ENCODE data around the gene ARL8B. TPM values are rescaled to one million over a fixed set of nuclear protein-coding genes. Genes with fewer than 3 reads are reported as not detected.
A peak's percentile ranks its signal among the peaks of the same experiment; 100 is the strongest.

The ARL8B gene
- polyA plus RNA-seq, 10 donors = 39.5 to 54.8 (median 47.7) TPM

DNA sequence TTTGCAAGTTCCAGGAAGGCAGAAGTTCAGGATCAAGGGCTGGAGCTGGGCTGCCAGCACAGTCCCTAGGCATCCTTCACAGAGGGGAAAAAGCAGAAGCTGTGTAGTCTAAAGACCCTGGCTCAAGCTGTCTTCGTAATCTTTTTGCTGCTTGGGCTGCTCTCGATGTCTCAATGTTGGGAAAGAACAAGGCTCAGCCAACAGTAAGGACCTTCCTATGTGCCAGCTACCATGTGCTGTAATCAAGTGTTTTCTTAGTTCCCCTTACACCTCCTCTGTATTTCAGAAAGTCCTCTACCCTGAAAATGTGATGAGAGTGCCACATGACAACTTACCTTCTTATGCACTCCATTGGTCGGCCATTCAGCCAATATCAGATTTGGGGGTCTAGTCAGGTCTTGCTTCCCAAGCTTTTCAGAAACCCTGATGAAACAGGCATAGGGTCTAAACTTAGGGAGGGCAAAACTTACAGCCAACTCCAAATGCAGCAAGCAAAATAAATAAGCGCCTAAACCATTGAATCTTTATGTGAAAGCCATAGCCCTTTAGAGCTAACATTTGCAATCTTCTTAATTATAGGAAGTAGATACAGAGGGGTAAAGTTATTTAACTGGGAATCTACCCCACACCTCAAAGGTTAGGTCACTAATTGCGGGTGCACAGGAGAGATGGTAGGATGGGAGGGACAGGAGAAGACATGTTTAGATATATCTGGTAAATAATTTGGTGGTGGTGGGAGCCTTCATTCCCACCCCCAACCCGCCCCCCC, 64.2 kb downstream of the ARL8B start:
- peak in 2 of 3 donors; percentile 21 to 42 for DNase-seq

GRCh38 chr3:5186858-5187155, 64.7 kb downstream of the ARL8B start:
- DNase-seq = no peak

- peak; percentile 95 to 97 (median 96) for DNase-seq
Measured at GRCh38 chr3:5187156-5187919, 65.2 kb downstream of the ARL8B start, which contains the start of gene EDEM1. Gene EDEM1 (plus strand): TSS chr3:5187707. CDS start chr3:5187806, 99 bp downstream.

DNA sequence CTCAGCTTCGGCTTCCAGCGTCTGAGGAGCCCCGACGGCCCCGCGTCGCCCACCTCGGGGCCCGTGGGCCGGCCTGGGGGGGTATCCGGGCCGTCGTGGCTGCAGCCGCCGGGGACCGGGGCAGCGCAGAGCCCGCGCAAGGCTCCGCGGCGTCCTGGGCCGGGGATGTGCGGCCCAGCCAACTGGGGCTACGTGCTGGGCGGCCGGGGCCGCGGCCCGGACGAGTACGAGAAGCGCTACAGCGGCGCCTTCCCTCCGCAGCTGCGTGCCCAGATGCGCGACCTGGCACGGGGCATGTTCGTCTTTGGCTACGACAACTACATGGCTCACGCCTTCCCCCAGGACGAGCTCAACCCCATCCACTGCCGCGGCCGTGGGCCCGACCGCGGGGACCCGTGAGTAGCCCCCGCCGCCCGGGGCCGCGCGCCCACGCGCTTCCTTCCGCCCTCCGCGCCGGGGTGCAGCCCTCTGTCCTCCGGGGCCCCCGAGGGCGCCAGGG, 65.9 kb downstream of the ARL8B start:
- DNase-seq = peak in 2 of 3 donors; percentile 56 to 84

- peak in 2 of 3 donors; percentile 17 to 67 for DNase-seq
Measured at GRCh38 chr3:5188419-5189221, 66.5 kb downstream of the ARL8B start.

- DNase-seq = no peak
Measured at GRCh38 chr3:5190147-5190791, 68.2 kb downstream of the ARL8B start.

DNA sequence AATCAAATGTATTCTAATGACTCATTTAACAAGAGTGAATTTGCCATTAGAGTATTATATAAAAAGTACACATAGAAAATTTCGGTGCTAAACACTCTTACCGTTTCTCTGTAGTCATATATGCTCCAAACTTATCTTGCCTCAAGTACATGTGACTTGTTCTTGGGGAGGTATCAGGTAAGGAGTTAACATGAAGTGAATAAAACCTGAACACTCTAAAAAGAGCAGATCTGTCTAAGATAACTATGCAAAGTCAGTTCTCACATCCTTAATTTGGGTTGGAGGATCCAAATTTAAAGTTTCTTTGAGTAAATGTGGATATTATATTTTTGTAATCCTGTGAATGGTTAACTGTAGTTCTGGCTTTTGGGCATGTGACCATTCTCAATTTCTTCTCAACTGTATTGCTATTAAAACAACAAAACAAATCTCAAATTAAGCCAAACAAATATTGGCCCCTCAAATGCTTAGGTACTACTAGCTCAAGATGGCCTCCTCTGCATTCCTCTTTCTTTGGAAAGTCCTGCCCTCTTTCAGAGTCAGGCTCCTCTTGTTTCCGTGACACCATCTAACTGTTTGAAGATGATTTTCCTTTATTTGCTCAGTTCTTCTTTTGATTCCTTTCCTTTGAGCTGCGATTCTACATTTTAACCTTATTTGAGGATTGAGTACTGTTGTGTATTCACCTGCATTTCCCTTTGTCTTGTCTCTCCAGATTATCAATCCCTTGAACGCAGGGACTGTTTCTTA, 69.6 kb downstream of the ARL8B start:
- DNase-seq = no peak

- no peak for DNase-seq
Measured at GRCh38 chr3:5192571-5193365, 70.7 kb downstream of the ARL8B start.

DNA sequence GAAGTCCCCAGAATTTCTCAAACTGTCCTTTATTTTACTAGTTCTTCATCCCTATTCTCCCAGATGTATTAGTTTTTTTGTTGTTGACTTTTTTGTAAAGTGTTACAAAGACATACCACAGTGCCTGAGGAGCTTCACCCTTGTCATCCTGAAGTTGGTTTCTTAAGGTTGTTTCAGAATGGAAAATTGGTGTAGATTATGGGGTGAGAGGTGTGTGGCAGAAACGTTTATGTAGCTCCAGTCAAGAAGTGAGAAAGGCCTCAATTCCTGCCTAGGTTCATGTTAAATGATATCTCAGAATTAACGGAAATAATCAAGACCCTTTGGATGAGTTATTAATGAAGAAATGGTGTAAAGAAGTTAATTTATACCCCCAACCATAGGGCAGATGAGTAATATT, 72.2 kb downstream of the ARL8B start:
- no peak for DNase-seq

- DNase-seq = no peak
Measured at GRCh38 chr3:5194801-5195509, 72.9 kb downstream of the ARL8B start.

- DNase-seq = no peak
Measured at GRCh38 chr3:5195605-5196004, 73.5 kb downstream of the ARL8B start.

GRCh38 chr3:5197022-5197421, 74.9 kb downstream of the ARL8B start:
- DNase-seq = no peak

- DNase-seq = peak in 1 of 3 donors; percentile 37
Measured at GRCh38 chr3:5197470-5198312, 75.6 kb downstream of the ARL8B start.

DNA sequence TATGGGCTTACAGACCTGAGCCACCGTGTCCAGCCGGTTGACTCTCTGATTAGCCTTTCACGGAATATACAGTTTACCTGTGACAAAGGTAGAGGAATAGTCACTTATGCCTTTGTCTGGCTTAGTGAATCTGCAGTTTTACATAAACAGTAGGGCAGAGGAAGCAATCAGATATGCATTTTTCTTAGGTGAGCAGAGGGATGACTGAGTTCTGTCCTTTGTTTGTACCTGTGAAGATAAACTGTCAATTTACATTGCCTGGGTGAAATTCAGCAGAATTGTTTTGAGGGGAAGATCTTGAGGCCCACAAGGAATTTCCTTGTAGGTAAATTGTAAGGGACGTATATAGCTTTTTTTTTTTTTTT, 76.2 kb downstream of the ARL8B start:
- DNase-seq = no peak

GRCh38 chr3:5198986-5199731, 77.1 kb downstream of the ARL8B start:
- no peak for DNase-seq

DNA sequence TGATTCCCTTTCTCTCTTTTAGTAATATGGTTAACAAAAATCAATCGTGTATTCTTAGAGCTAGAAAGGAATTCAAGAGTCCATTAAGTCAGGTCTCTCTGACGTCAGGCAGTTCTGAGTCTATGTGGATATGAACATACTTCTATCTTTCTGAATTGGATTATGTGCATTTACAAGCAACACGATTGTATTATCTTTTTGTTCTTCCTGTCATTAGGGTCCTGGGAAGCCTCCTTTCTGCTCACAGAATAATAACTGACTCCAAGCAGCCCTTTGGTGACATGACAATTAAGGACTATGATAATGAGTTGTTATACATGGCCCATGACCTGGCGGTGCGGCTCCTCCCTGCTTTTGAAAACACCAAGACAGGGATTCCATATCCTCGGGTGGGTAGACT, 79.4 kb downstream of the ARL8B start:
- DNase-seq = no peak

DNA sequence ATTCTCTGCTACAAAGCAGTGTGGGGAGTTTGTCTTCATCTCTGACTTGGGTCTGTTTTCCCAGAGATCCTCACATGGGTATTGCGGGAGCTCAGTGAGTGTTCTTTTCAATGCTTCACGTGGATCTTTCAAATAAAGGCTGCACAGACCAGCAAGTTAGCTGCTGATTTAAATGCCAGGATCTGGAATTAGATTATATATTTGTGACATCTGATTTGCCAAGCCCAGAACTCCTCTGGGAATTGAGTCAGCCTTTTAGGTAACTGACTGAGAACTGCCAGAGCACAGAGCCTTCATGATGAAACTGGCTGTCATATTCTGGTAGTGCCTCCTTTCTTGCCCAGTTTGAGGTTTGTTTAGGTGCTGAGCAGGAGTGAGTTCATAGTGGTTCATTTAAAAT, 80.1 kb downstream of the ARL8B start:
- DNase-seq = no peak

Measured in muscle of back (tissue), 11 donors.